CD4-positive, alpha-beta T cell treated with Interleukin-1 beta for 1 hour (primary cell): ENCODE measurements around the gene ZNF555.
"Not testable (repeated sequence)": the region's sequence is repeated elsewhere in the genome, so short reads cannot be mapped to it uniquely, and the experiment has no call there.

Experiments used
- DNase-seq, 2 donors: peaks; one replicate each; pipeline ENCODE4 v3.0.0-alpha.2; 2020 to 2022

Gene ZNF555

DNA sequence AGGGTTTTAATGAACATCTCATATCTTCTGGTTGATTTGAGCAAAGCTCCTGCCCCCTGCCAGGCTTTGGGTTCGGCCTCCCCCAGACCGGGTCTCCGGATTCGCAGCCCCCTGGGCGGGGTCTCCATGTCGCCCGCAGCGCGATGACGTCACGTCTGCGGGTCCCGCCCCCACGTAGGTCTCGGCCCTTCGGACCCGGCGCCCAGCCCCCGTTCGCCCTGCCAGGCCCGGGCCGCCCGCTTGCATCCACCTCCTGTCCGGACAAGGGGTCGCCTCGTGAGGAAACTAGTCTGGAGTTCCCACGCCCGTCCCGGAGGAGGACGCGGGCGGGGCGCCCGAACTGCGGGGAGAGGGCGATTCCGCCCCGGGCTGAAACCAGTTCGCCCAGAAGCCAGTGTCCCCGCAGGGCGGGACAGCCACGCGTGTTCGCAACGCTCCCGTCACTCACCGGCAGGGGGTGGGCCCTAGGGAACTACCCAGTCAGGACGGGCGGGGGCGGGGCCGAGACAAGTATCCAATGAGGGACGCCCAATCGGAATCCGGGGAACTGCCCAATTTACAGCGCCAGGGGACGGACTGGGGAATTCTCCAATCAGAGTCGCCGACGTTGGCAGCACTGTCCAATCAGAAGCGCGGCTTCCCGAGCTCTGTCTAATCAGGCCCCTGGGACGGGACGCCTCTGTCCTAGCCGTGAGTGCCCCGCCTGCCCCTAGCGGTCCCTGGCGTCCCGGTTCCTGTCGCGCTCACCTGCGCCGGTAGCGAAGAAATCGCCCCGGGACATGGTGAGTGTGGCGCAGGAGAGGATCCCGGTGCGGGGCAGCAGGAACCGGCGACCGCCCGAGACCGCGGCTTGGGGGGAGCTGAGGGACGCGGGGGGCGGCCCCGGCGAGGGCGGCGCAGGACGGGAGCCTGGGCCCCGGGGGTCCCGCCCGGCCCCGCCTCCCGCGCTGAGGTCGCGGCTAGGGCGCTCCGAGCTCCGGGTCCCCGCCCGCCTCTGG is at the start of gene ZNF555:
Gene ZNF555, plus strand, starts transcription at position 682 of the 998 bp plus-strand sequence. Its CDS starts 98 bp downstream, at position 780.
- peak; percentile 99 for DNase-seq

- no peak for DNase-seq
These were observed 49.4 kb upstream of the ZNF555 start for GRCh38 chr19:2791876-2792275.

- not testable (repeated sequence) for DNase-seq
These were observed 48.6 kb upstream of the ZNF555 start for GRCh38 chr19:2792666-2793065.

DNA sequence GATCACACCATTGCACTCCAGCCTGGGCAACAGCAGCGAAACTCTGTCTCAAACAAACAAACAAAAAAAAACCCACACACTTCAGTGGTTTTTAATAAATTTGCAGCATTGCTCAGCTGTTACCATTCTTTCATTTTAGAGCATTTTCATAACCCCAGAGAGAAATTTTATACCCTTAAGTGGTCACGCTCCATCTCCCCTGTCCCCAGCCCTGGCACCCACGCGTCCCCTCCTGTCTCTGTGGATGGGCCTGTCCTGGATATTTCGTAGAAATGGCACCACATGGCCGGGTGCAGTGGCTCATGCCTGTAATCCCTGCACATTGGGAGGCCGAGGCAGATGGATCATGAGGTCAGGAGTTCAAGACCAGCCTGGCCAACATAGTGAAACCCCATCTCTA is 48.1 kb upstream of the ZNF555 start:
- DNase-seq: no peak

DNA sequence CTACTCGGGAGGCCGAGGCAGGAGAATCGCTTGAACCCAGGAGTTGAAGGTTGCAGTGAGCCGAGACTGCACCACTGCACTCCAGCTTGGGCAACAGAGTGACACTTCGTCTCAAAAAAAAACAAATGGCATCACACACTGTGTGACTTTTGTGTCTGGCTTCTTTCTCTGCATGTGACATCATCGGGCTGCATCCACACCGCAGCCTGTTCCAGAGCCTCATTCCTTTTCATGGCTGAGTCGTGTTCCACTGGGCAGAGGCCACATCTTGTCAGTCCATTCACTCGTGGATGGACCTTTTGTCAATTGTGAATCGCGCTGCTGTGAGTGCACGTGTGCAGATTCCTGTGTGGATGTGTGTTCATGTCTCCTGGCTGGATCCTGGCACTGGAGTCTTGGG is 47.7 kb upstream of the ZNF555 start:
- no peak for DNase-seq

GRCh38 chr19:2795827-2796658 is 45.2 kb upstream of the ZNF555 start:
- no peak for DNase-seq

DNA sequence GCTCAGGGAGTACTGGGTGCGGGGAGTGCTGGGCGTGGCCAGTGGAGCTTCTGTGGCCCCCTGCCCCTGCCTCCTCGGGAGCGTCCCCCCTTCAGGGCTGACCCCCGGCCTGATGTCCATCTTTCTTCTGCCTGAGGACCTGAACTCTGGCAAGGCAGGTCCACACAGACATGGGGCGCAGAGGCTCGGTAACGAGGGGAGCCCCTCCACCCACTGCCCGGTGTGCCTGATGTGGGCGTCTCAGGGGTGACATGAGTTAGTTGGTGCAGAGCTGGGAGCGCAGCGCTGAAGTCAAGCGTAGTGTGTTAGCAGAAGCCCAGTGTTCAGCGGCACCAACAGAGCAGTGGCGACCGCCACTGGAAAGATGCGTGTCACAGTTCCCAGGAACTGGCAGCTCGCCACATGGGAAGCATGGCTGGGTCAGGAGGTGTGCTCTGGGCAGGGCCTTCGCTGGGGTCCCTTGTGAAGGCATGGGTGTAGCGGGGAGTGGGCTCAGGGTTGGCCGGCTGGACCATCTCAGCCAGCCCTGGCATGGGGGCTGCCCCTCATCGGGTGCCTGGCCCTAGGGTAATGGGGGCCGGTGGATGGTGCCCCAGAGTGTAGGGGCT is 44.5 kb upstream of the ZNF555 start:
- DNase-seq: no peak

DNA sequence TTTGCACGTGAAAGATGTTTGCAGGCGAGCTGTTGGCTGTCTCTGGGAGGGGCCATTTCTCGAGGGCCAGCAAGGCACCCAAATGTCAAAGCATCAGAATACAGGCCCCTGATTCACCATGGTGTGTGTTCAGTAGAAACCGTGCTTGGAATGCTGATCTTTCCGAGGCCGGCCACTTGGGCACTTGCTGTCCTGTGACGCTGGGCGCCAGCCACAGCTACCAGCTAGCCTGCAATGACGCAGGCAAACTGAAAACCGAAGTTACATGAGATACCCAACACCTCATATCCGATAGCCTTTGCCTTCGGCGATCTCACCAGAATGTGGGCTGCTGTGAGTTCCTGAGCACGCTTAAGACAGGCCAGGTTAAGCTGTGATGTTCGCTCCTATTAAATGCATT is 44.0 kb upstream of the ZNF555 start:
- no peak for DNase-seq

GRCh38 chr19:2798158-2798685 is 43.1 kb upstream of the ZNF555 start:
- DNase-seq: no peak

GRCh38 chr19:2798733-2799132 is 42.5 kb upstream of the ZNF555 start:
- no peak for DNase-seq

- DNase-seq: no peak
These were observed 41.8 kb upstream of the ZNF555 start for GRCh38 chr19:2799273-2800020.

DNA sequence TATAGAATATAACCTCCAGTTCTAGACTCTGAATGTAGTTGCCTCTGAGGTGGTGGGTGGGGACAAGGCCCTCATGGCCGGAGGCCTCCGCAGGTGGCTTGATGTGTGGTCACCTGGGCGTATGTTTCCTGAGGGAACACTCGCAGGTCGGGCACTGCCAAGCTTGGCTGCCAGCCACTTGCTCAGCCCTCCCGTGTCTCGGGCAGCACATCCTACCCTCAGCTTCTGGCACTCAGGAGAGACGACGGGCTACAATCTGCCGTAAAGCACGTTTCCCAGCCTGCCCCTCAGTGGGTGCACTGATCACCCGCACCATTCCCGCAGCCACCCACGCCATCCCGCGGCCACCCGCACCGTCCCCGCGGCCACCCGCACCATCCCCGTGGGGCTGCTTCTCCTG is 40.8 kb upstream of the ZNF555 start:
- DNase-seq: no peak

- no peak for DNase-seq
These were observed 38.4 kb upstream of the ZNF555 start for GRCh38 chr19:2802826-2803225.

DNA sequence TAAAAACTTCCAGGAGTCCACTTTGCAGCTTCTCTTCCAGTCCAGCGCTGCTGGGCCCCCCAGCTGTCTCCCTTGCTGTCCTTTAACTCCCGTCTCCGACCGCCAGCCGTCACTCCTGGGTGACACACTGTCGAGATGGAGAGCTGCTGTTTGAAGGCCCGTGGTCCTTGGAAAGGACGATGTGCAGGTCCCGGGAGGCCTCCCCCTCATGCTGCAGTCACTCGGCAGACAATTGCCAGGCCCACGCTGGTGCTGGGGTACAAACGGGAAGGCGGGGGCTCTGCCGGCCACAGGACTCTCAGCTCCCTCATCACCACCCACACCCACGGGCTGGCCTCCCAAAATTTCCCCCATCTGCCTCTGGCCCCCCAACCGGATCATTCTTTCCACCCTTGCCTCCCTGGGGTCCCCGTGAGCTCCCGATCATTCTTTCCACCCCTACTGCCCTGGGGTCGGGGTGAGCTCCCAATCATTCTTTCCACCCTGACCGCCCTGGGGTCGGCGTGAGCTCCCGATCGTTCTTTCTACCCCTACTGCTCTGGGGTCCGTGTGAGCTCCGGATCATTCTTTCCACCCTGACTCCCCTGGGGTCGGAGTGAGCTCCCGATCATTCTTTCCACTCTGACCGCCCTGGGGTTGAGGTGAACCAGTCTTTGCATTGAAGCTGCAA is 37.7 kb upstream of the ZNF555 start:
- DNase-seq: no peak

- DNase-seq: no peak
These were observed 36.9 kb upstream of the ZNF555 start for GRCh38 chr19:2804156-2805004.

DNA sequence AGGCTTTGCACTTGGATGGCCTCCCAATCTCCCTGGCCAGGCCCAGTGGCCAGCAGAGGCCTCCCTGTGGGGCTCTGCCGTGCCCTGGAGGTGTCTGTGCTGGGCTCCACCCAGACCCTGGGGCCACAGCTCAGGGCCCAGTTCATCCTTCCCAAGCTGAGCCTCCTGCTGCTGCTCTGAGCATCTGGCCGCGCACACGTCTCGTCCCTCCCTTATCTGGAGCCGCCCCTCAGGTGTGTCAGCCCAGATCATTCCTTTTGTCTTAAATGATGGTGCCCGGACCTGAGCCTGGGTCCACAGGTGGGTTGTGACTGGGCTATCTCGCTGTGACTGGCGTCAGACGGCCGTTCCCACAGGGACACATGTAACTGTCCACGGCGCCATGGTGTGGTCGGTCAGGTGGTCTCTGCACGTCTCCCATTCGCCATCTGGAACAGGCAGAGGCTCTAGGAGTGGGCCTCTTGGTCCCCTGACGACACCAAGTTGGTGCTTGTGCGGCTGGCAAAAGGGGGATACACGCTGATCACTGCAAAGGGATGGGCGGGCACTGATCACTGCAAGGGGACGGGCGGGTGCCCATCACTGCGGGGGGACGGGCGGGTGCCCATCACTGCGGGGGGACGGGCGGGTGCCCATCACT is 35.9 kb upstream of the ZNF555 start:
- DNase-seq: no peak

DNA sequence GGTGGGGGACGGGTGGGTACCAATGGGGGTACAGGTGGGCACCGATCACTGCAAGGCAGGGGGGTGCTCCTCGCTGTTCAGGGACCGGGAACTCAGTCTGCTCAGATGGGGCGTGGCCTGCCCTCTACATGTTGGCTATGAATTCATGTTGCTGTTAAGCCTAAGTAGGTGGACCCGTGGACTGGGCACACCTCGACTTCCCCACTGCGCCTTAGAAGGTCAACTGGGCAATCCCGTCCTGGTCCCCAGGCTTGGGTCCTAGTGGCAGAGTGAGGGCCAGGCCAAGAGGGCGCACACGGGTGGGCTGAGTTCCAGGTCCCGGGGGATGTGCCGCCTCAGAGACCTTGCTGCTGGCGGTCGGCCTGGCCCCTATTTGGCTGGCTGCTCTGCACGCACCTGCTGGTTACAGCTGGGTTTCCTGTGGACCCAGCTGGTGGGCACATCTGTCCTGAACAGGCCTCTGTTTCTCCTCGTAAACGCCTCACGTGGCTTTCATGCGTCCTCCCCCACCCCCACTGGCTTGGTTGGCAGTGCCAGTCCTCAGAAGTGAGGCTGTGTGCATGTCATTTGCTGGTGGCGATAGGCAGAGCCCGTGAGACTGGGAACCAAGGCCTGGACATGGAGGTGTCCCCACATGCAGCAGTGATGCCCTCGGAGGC is 35.2 kb upstream of the ZNF555 start:
- DNase-seq: no peak

- DNase-seq: no peak
These were observed 34.4 kb upstream of the ZNF555 start for GRCh38 chr19:2806736-2807378.
